ENCODE measurements around the gene ZNF837.

The ZNF837 gene

GRCh38 chr19:58395979-58396627 is 15.3 kb upstream of the ZNF837 start:
- no peak overlapping the region for H3K4me3 ChIP-seq (ENCODE audit: control insufficient read depth, low read depth, low read length)
- TF ChIP-seq, protein P1, sequence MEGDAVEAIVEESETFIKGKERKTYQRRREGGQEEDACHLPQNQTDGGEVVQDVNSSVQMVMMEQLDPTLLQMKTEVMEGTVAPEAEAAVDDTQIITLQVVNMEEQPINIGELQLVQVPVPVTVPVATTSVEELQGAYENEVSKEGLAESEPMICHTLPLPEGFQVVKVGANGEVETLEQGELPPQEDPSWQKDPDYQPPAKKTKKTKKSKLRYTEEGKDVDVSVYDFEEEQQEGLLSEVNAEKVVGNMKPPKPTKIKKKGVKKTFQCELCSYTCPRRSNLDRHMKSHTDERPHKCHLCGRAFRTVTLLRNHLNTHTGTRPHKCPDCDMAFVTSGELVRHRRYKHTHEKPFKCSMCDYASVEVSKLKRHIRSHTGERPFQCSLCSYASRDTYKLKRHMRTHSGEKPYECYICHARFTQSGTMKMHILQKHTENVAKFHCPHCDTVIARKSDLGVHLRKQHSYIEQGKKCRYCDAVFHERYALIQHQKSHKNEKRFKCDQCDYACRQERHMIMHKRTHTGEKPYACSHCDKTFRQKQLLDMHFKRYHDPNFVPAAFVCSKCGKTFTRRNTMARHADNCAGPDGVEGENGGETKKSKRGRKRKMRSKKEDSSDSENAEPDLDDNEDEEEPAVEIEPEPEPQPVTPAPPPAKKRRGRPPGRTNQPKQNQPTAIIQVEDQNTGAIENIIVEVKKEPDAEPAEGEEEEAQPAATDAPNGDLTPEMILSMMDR (conservative IDR thresholded peaks at IDR 0.05; ENCODE audit: control insufficient read depth, insufficient read depth, low read depth, low read length) = no peak
- peak; percentile 32 for DNase-seq (ENCODE audit: low read depth)

DNA sequence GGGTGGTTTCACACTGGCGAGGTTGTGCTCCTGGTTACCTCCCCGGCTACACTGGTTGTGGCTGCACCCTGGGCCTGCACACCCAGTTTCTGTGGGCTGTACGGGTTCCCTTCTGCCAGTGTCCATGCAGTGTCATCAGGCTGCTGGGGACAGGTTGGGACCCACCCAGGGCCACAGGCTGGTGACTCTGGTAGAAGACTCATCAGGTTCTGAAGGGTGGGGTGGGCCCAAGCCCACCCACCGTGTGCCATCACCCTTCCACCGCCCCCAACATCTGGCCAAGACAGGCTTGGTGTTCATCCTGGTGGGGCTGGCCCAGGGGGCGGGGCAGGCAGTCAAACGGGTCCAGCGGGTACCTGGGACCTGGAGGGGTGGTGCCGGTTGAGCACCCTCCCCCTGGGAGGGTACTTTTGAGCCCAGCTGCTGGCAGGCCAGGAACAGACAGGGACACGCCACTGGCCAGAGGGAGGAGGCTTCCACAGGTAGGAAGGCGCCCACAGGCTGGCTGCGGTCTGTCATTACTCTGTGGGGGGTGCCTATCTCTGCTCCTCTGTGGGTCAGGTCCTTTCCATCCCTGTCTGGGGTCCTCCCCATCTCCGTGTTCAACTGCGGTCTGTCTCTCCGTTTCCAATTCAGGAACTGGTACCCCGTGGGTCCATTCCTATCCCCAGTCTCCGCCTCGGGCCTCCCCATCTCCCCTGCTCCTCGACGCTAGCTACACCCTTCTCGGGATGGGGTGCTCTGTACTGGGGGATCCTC is 14.6 kb upstream of the ZNF837 start, which contains the start of gene RNF225:
TSS of gene RNF225 (plus strand) at position 437 of the 759 bp plus-strand sequence. CDS start 434 bp downstream, outside the sequence.
- H3K4me3 ChIP-seq (ENCODE audit: control insufficient read depth, low read depth, low read length) = no peak within 1 kb of the TSS

DNA sequence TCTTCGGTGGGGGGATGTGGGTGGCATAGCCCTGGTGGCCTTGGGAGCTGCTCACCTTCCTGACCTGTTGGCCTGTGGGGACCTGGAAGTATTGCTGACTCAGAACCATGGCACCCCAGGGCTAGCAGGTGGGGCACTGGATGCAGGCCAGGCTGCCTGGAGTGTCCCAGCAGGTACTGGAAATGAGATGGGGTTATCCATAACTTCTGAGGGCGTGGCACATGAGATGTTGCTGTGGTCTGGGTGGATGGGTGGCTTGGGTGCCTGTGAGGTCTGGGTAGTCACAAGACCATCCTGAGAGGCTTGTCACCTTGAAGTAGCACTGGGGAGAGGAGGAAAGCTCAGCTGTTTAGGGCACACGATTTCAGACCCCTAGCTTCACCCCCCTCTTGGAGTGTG is 14.0 kb upstream of the ZNF837 start:
- TF ChIP-seq, protein P1 (conservative IDR thresholded peaks at IDR 0.05; ENCODE audit: control insufficient read depth, insufficient read depth, low read depth, low read length) = no peak
- DNase-seq (ENCODE audit: low read depth) = no peak

More for the DNA sequence above, 14.6 kb upstream of the ZNF837 start, which contains the start of gene RNF225:
- TF ChIP-seq, protein P1 (conservative IDR thresholded peaks at IDR 0.05; ENCODE audit: control insufficient read depth, insufficient read depth, low read depth, low read length) = no peak
- peak; percentile 13 for DNase-seq (ENCODE audit: low read depth)

DNA sequence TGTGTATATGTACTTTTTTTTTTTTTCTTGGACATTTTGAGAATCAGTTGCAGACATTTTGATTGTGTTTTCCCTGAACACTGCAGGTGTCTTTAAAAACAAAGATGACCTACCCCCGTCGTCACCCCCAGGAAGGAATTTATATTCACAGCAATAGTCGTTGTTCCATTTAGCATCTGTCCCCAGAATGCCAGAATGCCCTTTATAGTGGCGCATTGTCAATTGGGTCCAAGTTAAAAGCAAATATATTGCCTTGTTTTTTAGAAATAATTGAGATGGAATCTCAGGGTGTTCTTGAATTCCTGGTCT is 12.8 kb upstream of the ZNF837 start:
- no peak overlapping the region for H3K4me3 ChIP-seq (ENCODE audit: control insufficient read depth, low read depth, low read length)
- TF ChIP-seq, protein P1 (conservative IDR thresholded peaks at IDR 0.05; ENCODE audit: control insufficient read depth, insufficient read depth, low read depth, low read length) = no peak
- DNase-seq (ENCODE audit: low read depth) = no peak

More for the DNA sequence above, 14.0 kb upstream of the ZNF837 start:
- no peak overlapping the region for H3K4me3 ChIP-seq (ENCODE audit: control insufficient read depth, low read depth, low read length)

- H3K4me3 ChIP-seq (ENCODE audit: control insufficient read depth, low read depth, low read length) = no peak overlapping the region
- TF ChIP-seq, protein P1 (conservative IDR thresholded peaks at IDR 0.05; ENCODE audit: control insufficient read depth, insufficient read depth, low read depth, low read length) = no peak
- no peak for DNase-seq (ENCODE audit: low read depth)
Observed at GRCh38 chr19:58392945-58393724, 12.3 kb upstream of the ZNF837 start.

- DNase-seq (ENCODE audit: low read depth) = no peak
- peak overlapping the region; percentile 85 for H3K4me3 ChIP-seq (ENCODE audit: control insufficient read depth, low read depth, low read length)
- TF ChIP-seq, protein P1 (conservative IDR thresholded peaks at IDR 0.05; ENCODE audit: control insufficient read depth, insufficient read depth, low read depth, low read length) = no peak
Observed at GRCh38 chr19:58388175-58388526, 7.3 kb upstream of the ZNF837 start.
